SK-N-SH (cell line): ENCODE results near the gene CCDC34.

Source experiments
- CTCF ChIP-seq: fragments of 200-600 bp; sonication (generic); IDR thresholded peaks from 2 replicates; pipeline ENCODE4 v1.6.1; 2017; ENCODE audit warnings: antibody characterized with exemption, mild to moderate bottlenecking, moderate library complexity
- EP300 ChIP-seq, 2 experiments: IDR thresholded peaks; 2 replicates each; pipeline versions ENCODE4 v1.4.0 to v1.6.1; 2012; ENCODE audit warnings: borderline replicate concordance in 1 of 2, low read depth in 1 of 2, low read length in 1 of 2
- FOXM1 ChIP-seq: IDR thresholded peaks from 2 replicates; pipeline ENCODE4 v1.4.0; 2012; ENCODE audit warnings: low read depth, mild to moderate bottlenecking
- USF2 ChIP-seq: fragments of 150-350 bp; IDR thresholded peaks from 2 replicates; pipeline ENCODE4 v1.6.1; 2017; ENCODE audit warnings: antibody characterized with exemption, low read length, low read depth, borderline replicate concordance
- YY1 ChIP-seq: IDR thresholded peaks from 2 replicates; pipeline ENCODE4 v1.4.0; 2012; ENCODE audit warnings: low read depth, mild to moderate bottlenecking

GRCh38 chr11:27401833-27402316 lies 38.9 kb upstream of the CCDC34 start:
- TF ChIP-seq CTCF, result no peak
- no peak for TF ChIP-seq YY1
- no peak for TF ChIP-seq FOXM1
- no peak for TF ChIP-seq EP300 (IDR thresholded peaks at IDR 0.05; ENCODE audit: borderline replicate concordance in 1 of 2, low read depth in 1 of 2, low read length in 1 of 2)
- TF ChIP-seq USF2, result no peak
